Tibial nerve (tissue), 4 donors: Measurements from ENCODE around the gene KRTAP4-6.

Source experiments
- CTCF ChIP-seq, 5 experiments: fragments of 200-600 bp in 3 of 5; fragments of 450-650 bp in 2 of 5; sonication (generic) in 3 of 5; IDR thresholded peaks; one replicate each; pipeline ENCODE4 v1.5.1; 2016 to 2019; ENCODE audit warnings: antibody characterized with exemption in 5 of 5, mild to moderate bottlenecking in 3 of 5, moderate library complexity in 2 of 5
- EP300 ChIP-seq, 2 donors: sonication (generic); formaldehyde crosslinking; IDR thresholded peaks; one replicate each; pipeline ENCODE4 v1.6.1; 2017; ENCODE audit warnings: antibody characterized with exemption in 2 of 2, mild to moderate bottlenecking in 1 of 2
- POLR2A ChIP-seq, 2 donors: fragments of 450-650 bp; IDR thresholded peaks; one replicate each; pipeline ENCODE4 v1.6.1; 2017; ENCODE audit warnings: antibody characterized with exemption in 2 of 2, mild to moderate bottlenecking in 2 of 2, moderate library complexity in 2 of 2

- TF ChIP-seq POLR2A (IDR thresholded peaks at IDR 0.05) (no peak), CTCF (IDR thresholded peaks at IDR 0.05) (no peak), EP300 (IDR thresholded peaks at IDR 0.05) (no peak)
Observed at GRCh38 chr17:41150026-41150425, 9.7 kb upstream of the KRTAP4-6 start.
